Activated naive CD4-positive, alpha-beta T cell treated with anti-CD3 and anti-CD28 coated beads, Interleukin-2, amount 50 U/mL, for 24 hours (primary cell): ENCODE measurements around the gene KDM4D.
"Not testable (repeated sequence)": the region's sequence is repeated elsewhere in the genome, so short reads cannot be mapped to it uniquely, and the experiment has no call there.

Experiments used
- H3K27ac Mint-ChIP-seq: one replicate; pipeline ENCODE4 v1.8.0; 2021; ENCODE audit warnings: mild to moderate bottlenecking, mixed read lengths
- H3K27me3 Mint-ChIP-seq: one replicate; pipeline ENCODE4 v1.8.0; 2021; ENCODE audit warnings: mixed read lengths
- H3K36me3 Mint-ChIP-seq: one replicate; pipeline ENCODE4 v1.8.0; 2021; ENCODE audit warnings: mixed read lengths
- H3K4me1 Mint-ChIP-seq: one replicate; pipeline ENCODE4 v1.8.0; 2021; ENCODE audit warnings: mixed read lengths
- H3K4me3 Mint-ChIP-seq: one replicate; pipeline ENCODE4 v1.8.0; 2021; ENCODE audit warnings: mild to moderate bottlenecking, mixed read lengths
- H3K9me3 Mint-ChIP-seq: one replicate; pipeline ENCODE4 v1.8.0; 2021; ENCODE audit warnings: mixed read lengths

Gene KDM4D

DNA sequence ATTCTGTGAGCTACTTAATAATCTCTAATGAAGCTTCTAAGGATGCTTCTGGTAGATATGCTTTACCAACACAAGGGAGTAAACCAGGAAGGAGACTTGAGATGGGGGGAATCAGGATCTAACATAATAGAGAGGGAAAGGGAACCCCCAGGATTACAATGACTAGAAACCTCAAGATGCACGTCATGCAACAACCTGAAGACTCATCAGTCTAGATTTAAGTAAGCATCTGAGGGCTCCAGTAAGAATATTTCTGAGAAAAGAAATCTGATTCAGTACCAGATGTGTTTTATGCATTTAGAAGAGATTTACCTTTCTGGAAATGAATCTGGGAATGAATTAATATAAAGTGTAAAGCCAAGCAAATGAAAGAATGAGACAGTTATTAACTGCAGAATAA is 15.2 kb downstream of the KDM4D start:
- Mint-ChIP-seq H3K4me3 (no peak overlapping the region), H3K36me3 (peaks cover 2% of the 10 kb centered on the region), H3K4me1 (no peaks in the 10 kb centered on the region), H3K27me3 (peaks cover 7% of the 10 kb centered on the region), H3K9me3 (no peaks in the 10 kb centered on the region), H3K27ac (no peak overlapping the region)

DNA sequence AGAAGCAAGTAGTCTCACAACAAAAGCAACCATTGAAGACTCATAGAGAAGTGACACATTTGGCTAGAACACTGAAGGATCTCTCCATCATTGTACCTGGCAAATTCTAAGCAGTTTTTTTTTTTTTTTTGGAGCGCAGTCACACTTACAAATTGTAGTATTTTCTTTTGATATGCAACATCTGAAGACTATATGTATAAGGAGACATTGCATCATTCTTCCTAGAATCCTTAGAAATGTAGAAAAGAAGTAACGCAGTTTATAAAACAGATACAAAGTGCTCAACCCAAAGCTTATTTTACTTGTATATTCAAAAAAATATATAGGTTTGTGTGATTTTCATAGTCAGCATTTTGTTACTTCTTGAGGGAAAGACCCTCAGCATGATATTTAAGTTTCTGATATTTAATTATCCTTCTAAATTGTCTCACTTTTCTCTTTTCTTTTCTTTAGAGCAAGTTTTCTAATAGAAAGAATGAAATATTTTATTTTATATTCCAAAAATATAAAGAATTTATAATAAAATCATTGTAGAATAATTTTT is 20.0 kb downstream of the KDM4D start:
- Mint-ChIP-seq H3K36me3 (peaks cover 2% of the 10 kb centered on the region), H3K4me1 (no peaks in the 10 kb centered on the region), H3K4me3 (no peak overlapping the region), H3K9me3 (no peaks in the 10 kb centered on the region), H3K27ac (no peak overlapping the region), H3K27me3 (peaks cover 1% of the 10 kb centered on the region)

DNA sequence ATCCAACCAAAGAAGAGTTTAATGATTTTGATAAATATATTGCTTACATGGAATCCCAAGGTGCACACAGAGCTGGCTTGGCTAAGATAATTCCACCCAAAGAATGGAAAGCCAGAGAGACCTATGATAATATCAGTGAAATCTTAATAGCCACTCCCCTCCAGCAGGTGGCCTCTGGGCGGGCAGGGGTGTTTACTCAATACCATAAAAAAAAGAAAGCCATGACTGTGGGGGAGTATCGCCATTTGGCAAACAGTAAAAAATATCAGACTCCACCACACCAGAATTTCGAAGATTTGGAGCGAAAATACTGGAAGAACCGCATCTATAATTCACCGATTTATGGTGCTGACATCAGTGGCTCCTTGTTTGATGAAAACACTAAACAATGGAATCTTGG is 23.9 kb downstream of the KDM4D start:
- Mint-ChIP-seq H3K4me3 (no peak overlapping the region), H3K4me1 (no peaks in the 10 kb centered on the region), H3K36me3 (peaks cover 9% of the 10 kb centered on the region), H3K9me3 (no peaks in the 10 kb centered on the region), H3K27ac (no peak overlapping the region), H3K27me3 (no peaks in the 10 kb centered on the region)

DNA sequence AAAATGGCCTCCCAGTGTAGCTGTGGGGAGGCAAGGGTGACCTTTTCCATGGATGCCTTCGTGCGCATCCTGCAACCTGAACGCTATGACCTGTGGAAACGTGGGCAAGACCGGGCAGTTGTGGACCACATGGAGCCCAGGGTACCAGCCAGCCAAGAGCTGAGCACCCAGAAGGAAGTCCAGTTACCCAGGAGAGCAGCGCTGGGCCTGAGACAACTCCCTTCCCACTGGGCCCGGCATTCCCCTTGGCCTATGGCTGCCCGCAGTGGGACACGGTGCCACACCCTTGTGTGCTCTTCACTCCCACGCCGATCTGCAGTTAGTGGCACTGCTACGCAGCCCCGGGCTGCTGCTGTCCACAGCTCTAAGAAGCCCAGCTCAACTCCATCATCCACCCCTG is 24.8 kb downstream of the KDM4D start:
- no peaks in the 10 kb centered on the region for H3K27me3 Mint-ChIP-seq
- no peak overlapping the region for H3K4me3 Mint-ChIP-seq
- H3K27ac Mint-ChIP-seq, result no peak overlapping the region
- H3K4me1 Mint-ChIP-seq, result no peaks in the 10 kb centered on the region
- H3K36me3 Mint-ChIP-seq, result peaks cover 9% of the 10 kb centered on the region
- H3K9me3 Mint-ChIP-seq, result no peaks in the 10 kb centered on the region

DNA sequence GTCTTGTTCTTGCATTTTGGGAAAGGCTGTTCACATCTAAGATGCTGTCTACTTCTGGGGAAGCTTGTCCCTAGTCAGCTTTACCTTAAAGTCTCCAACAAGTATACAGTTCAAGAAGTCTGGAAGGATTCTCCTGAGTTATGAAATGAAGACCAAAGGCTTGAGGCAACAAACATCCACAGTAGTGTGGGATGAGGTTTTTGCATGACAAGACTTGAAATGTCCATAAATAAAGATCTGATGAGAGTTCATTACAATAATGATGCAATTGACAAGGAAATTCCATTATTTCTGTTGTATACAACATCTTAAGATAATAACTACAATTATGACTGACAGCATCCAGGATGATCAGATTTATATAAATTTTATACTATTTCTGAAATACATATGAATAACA is 30.2 kb downstream of the KDM4D start:
- Mint-ChIP-seq H3K4me3 (no peak overlapping the region), H3K27ac (no peak overlapping the region), H3K27me3 (peaks cover 2% of the 10 kb centered on the region), H3K9me3 (peaks cover 4% of the 10 kb centered on the region), H3K4me1 (no peaks in the 10 kb centered on the region), H3K36me3 (peaks cover 7% of the 10 kb centered on the region)

DNA sequence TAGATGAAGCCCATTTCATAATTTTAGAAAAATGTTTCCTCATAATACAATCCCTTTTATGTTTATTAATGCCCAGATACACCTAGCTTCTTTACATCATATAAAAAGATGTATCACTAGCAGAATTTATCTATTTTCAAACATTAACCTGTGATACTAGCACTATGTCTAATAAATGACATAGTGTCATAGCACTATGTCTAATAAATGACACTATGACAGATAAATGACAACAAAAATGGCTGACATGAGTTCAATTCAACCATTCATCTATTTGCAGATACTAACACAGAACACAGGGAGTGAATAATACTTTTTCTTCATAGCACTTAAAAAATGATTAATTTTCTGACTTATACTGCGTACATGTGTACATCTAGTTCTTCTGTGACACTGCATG is 32.1 kb downstream of the KDM4D start:
- H3K9me3 Mint-ChIP-seq, result peaks cover 4% of the 10 kb centered on the region
- no peak overlapping the region for H3K4me3 Mint-ChIP-seq
- no peaks in the 10 kb centered on the region for H3K4me1 Mint-ChIP-seq
- no peak overlapping the region for H3K27ac Mint-ChIP-seq
- H3K27me3 Mint-ChIP-seq, result peaks cover 2% of the 10 kb centered on the region
- no peaks in the 10 kb centered on the region for H3K36me3 Mint-ChIP-seq

- Mint-ChIP-seq H3K9me3 (peaks cover 4% of the 10 kb centered on the region), H3K27me3 (peaks cover 6% of the 10 kb centered on the region), H3K36me3 (no peaks in the 10 kb centered on the region), H3K4me3 (no peak overlapping the region), H3K27ac (no peak overlapping the region), H3K4me1 (no peaks in the 10 kb centered on the region)
These were observed 37.9 kb downstream of the KDM4D start for GRCh38 chr11:95011376-95011775.

DNA sequence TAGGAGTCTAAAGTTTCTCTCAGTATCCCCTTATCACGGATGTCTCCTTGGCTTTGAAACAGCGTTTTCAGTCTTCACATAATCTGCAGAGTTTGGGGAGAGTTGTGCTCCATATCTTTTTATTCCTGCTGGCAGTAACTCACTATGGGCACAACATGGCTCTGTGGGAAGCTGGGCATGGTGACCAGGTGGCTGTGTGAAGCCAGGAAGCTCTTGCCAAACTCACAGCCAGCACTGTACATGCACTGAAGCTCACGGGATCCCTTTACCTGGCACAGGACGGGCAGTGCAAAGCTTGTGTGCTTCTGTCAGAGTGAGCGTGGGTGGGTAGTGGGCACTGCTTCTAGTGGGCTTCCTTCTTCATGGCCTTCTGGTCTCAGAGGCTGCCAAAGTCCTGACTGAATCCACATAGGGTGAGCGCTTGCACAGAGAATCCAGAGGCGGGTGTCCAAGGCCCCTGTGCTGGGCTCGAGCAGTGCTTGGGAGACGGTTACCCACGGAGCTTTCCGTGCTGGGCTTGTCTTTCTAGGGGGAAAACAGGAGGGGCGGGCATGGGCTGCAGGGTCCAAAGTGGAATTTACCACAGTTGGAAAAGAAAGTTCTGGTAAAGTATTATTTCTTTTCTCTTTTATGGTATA is 40.8 kb downstream of the KDM4D start:
- H3K4me1 Mint-ChIP-seq, result no peaks in the 10 kb centered on the region
- no peaks in the 10 kb centered on the region for H3K9me3 Mint-ChIP-seq
- no peak overlapping the region for H3K27ac Mint-ChIP-seq
- no peak overlapping the region for H3K4me3 Mint-ChIP-seq
- peaks cover 4% of the 10 kb centered on the region for H3K27me3 Mint-ChIP-seq
- no peaks in the 10 kb centered on the region for H3K36me3 Mint-ChIP-seq

DNA sequence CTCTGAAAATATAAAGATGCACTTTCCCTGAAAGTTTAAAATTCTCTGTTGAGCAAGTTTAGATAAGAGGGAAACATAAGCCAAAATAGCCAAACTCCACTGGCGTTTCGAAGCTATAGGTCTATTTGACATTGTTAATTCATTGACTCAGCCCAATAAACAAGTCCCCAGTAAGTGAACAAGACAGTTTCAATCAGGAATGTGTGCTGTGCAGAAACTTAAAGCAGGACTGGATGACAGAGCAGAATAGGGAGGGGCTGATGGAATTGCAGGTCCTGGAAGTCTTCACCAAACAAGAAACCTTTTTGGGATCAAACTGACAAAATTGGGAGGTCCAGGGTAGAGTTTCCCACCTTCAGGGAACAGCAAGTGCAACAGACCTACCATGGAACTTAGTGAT is 42.6 kb downstream of the KDM4D start:
- H3K27ac Mint-ChIP-seq, result no peak overlapping the region
- H3K4me3 Mint-ChIP-seq, result no peak overlapping the region
- H3K4me1 Mint-ChIP-seq, result no peaks in the 10 kb centered on the region
- H3K36me3 Mint-ChIP-seq, result no peaks in the 10 kb centered on the region
- H3K27me3 Mint-ChIP-seq, result peaks cover 4% of the 10 kb centered on the region
- H3K9me3 Mint-ChIP-seq, result no peaks in the 10 kb centered on the region

GRCh38 chr11:95021468-95021867 is 48.0 kb downstream of the KDM4D start:
- not testable (repeated sequence) for H3K4me3 Mint-ChIP-seq, H3K36me3 Mint-ChIP-seq, H3K9me3 Mint-ChIP-seq, H3K27ac Mint-ChIP-seq, H3K4me1 Mint-ChIP-seq, H3K27me3 Mint-ChIP-seq

- Mint-ChIP-seq H3K36me3 (no peaks in the 10 kb centered on the region), H3K4me1 (no peaks in the 10 kb centered on the region), H3K4me3 (no peak within 1 kb of the TSS), H3K9me3 (no peaks in the 10 kb centered on the region), H3K27me3 (no peaks in the 10 kb centered on the region), H3K27ac (no peak within 1 kb of the TSS)
These were observed 51.4 kb downstream of the KDM4D start, which contains the start of gene KDM4E for GRCh38 chr11:95024958-95025357. Gene KDM4E, plus strand, starts transcription at chr11:95025258. Its CDS starts 300 bp downstream, at chr11:95025558.

DNA sequence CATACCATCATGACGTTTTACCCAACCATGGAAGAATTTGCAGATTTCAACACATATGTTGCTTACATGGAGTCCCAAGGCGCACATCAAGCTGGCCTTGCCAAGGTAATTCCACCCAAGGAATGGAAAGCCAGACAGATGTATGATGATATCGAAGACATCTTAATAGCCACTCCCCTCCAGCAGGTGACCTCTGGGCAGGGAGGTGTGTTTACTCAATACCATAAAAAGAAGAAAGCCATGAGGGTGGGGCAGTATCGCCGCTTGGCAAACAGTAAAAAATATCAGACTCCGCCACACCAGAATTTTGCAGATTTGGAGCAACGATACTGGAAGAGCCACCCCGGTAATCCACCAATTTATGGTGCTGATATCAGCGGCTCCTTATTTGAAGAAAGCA is 52.1 kb downstream of the KDM4D start:
- not testable (repeated sequence) for H3K36me3 Mint-ChIP-seq, H3K27me3 Mint-ChIP-seq, H3K9me3 Mint-ChIP-seq, H3K4me3 Mint-ChIP-seq, H3K4me1 Mint-ChIP-seq, H3K27ac Mint-ChIP-seq

DNA sequence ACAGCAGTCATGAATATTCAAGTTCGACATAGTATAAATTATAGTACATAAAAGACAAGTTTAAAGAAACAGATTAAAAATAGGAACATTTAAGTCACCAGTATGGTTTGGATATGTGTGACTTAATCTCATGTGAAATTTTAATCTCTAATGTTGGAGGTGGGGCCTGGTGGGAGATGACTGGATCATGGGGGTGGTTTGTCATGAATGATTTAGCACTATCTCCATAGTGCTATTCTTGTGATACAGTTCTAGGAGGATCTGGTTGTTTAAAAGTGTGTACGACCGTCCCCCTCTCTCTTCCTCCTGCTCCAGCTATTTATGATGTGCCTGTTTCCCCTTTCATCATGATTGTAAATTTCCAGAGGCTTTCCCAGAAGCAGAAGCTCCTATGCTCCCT is 54.8 kb downstream of the KDM4D start:
- Mint-ChIP-seq H3K27me3 (peaks cover 2% of the 10 kb centered on the region), H3K36me3 (no peaks in the 10 kb centered on the region), H3K4me3 (no peak overlapping the region), H3K9me3 (no peaks in the 10 kb centered on the region), H3K27ac (no peak overlapping the region), H3K4me1 (no peaks in the 10 kb centered on the region)

DNA sequence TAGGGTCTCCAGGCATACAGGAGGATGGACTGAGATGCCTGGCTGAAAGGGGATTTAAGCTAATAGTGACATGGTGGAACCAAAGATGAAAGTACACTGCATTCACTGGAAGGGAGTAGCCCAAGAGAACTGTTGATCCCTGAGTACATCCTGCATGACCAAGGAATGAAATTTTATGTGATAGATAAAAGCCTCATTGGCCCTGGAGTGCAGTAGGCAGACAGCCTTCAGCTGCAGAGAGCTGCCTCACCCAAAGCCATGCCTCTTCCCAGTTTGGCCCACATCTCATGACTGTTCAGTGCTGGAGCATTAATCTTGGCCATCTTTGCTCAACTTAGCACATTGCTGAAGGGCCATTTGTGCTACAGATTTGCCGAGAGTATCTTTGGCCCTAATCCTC is 59.5 kb downstream of the KDM4D start:
- Mint-ChIP-seq H3K4me3 (no peak overlapping the region), H3K9me3 (no peaks in the 10 kb centered on the region), H3K36me3 (peaks cover under 1% of the 10 kb centered on the region), H3K27me3 (peaks cover 15% of the 10 kb centered on the region), H3K4me1 (no peaks in the 10 kb centered on the region), H3K27ac (no peak overlapping the region)

DNA sequence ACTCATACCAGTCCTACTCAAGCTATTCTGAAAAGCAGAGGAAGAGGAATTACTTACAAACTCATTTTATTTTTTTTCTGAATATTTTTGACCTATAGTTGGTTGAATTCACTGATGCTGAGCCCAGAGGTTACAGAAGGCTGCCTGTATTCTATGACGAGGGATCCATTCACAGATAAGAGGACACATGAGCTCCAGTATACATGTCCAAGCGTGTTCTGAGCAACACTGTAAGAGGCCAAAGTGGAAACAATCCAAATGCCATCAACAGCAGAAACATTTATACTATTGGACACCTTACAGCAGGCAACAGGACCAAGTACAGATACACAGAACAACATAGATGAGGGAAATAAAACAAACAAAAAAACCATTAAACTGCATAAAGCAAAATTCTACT is 61.8 kb downstream of the KDM4D start:
- Mint-ChIP-seq H3K36me3 (peaks cover 5% of the 10 kb centered on the region), H3K27ac (no peak overlapping the region), H3K4me3 (no peak overlapping the region), H3K4me1 (no peaks in the 10 kb centered on the region), H3K27me3 (peaks cover 26% of the 10 kb centered on the region), H3K9me3 (no peaks in the 10 kb centered on the region)

DNA sequence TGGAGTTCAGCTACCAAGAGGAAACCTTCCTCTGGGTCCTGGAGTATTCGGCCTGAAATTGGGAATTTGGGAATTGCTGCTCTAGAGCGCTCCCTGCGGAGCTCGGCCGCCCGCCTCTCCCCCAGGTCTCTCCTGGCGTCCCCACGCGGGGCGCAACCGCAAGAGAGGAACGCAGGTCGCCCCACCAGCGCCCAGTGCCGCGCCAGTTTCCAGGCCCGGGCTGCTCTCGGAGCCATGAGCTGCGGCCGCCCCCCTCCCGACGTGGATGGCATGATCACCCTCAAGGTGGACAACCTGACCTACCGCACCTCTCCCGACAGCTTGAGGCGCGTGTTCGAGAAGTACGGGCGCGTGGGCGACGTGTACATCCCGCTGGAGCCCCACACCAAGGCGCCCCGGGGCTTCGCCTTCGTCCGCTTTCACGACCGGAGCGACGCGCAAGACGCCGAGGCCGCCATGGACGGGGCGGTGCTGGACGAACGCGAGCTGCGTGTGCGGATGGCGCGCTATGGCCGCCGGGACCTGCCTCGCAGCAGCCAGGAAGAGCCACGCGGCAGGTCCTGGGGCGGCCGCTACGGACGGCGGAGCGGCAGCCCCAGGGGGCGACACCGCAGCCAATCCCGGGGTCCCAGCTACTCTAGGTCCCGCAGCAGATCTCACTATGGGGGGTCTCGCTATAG is 64.0 kb downstream of the KDM4D start:
- H3K4me3 Mint-ChIP-seq, result not testable (repeated sequence)

More for the DNA sequence above, 64.0 kb downstream of the KDM4D start:
- H3K4me1 Mint-ChIP-seq, H3K27ac Mint-ChIP-seq, H3K9me3 Mint-ChIP-seq, H3K36me3 Mint-ChIP-seq: not testable (repeated sequence)
- H3K27me3 Mint-ChIP-seq, result peaks cover 26% of the 10 kb centered on the region
